ENCODE results near the gene TRPV3. TPM values are rescaled to one million over a fixed set of nuclear protein-coding genes. Genes with fewer than 3 reads are reported as not detected.
A peak's percentile ranks its signal among the peaks of the same experiment; 100 is the strongest.

The TRPV3 gene
- total RNA-seq (2021; ENCODE audit: unreplicated experiment) (1.4 TPM), Bru-seq, nascent RNA (percentile 35 among the genes with signal in this experiment), BruChase-seq, experiment 1, labeled RNA remaining after a 6-hour chase (percentile 35 among the genes with signal in this experiment), BruChase-seq, experiment 2, labeled RNA remaining after a 2-hour chase (percentile 39 among the genes with signal in this experiment)
- 1.3 and 1.9 TPM in 2 replicates for polyA plus RNA-seq (2012)
- long read RNA-seq, partial matches to known transcripts, result 0 of 3 reads
- long read RNA-seq, other reads (novel, unspliced or antisense), result 3 of 3 reads

- H3K4me1 ChIP-seq (ENCODE audit: control insufficient read depth in 1 of 2, insufficient read depth in 2 of 2, low read length in 2 of 2), result peaks cover 9 to 14% of the 10 kb centered on the region in 2 experiments
- no peak within 1 kb of the TSS for H3K27ac ChIP-seq (ENCODE audit: low read depth, low read length)
- H2AFZ ChIP-seq (ENCODE audit: low read depth, low read length, poor library complexity, severe bottlenecking), result no peak within 1 kb of the TSS
- no TSS peak for BruUV-seq (replicated peaks)
- intact Hi-C loops (cut with micrococcal nuclease), result no loop called here
- H3K9me2 ChIP-seq (ENCODE audit: insufficient read depth), result no peaks in the 10 kb centered on the region
- TF ChIP-seq RAD21 (IDR thresholded peaks at IDR 0.05; ENCODE audit: low read depth), result no peak
- TF ChIP-seq TCF7L2 (IDR thresholded peaks at IDR 0.05; ENCODE audit: borderline replicate concordance, extremely low read depth, insufficient read depth, insufficient read length), result no peak
- TF ChIP-seq FOSL1 (IDR thresholded peaks at IDR 0.05; ENCODE audit: low read depth), result peak; percentile 50
- no peak for TF ChIP-seq POLR2AphosphoS5 (IDR thresholded peaks at IDR 0.05; ENCODE audit: low read depth, low read length)
- TF ChIP-seq MAX (IDR thresholded peaks at IDR 0.05), result peak; percentile 92
- TF ChIP-seq SP1 (IDR thresholded peaks at IDR 0.05; ENCODE audit: low read depth), result peak; percentile 52; the same call in 1 of the 2 replicates
- no peak for TF ChIP-seq POLR2A (IDR thresholded peaks at IDR 0.05; ENCODE audit: borderline replicate concordance, extremely low read depth, insufficient read depth, insufficient read length)
- no peak; the same call in 1 of the 2 replicates for TF ChIP-seq JUND (IDR thresholded peaks at IDR 0.05)
- peak; percentile 90 for TF ChIP-seq EGR1 (IDR thresholded peaks at IDR 0.05; ENCODE audit: low read depth)
- H3K27me3 ChIP-seq (ENCODE audit: insufficient read depth, low read length), result no peaks in the 10 kb centered on the region
- peak within 1 kb of the TSS; percentile 49 for H3K4me2 ChIP-seq (ENCODE audit: low read length)
- H3K9me3 ChIP-seq (ENCODE audit: control insufficient read depth in 1 of 2, insufficient read depth in 1 of 2, low read depth in 1 of 2, low read length in 2 of 2), result no peaks in the 10 kb centered on the region
- no peaks in the 10 kb centered on the region for H3K36me3 ChIP-seq (ENCODE audit: control insufficient read depth in 1 of 2, insufficient read depth in 2 of 2, low read length in 2 of 2)
- no peaks in the 10 kb centered on the region for H4K20me1 ChIP-seq (ENCODE audit: insufficient read depth)
- RAD21 ChIA-PET (ENCODE audit: low non-redundant PET in 1 of 2, low total read pairs in 2 of 2, uncharacterized antibody in 2 of 2, unreplicated experiment in 2 of 2), result no interaction called here
- DNase-seq (ENCODE audit: low read depth, low spot score), result peak; percentile 21
- CTCF ChIA-PET, result no interaction called here
- H3K9ac ChIP-seq (ENCODE audit: low read length), result no peak within 1 kb of the TSS
- no peak within 1 kb of the TSS for H3K4me3 ChIP-seq (replicated peaks in 1 of 2; ENCODE audit: low read depth in 1 of 2, low read length in 2 of 2)
- H3K79me2 ChIP-seq (ENCODE audit: insufficient read depth, low read length), result no peaks in the 10 kb centered on the region
- peak; percentile 93 for ATAC-seq
- POLR2A ChIA-PET, result no interaction called here
These were observed at the start of gene TRPV3 for GRCh38 chr17:3557768-3558583. TRPV3 (minus strand) TSS chr17:3557812; CDS start chr17:3554850, 2,962 bp downstream.

All from HCT116 (cell line).